Myometrial cell (primary cell): ENCODE results near the gene SMIM22. TPM values are rescaled to one million over a fixed set of nuclear protein-coding genes. Genes with fewer than 3 reads are reported as not detected.

Experiments used
- total RNA-seq: library from RNA; depleted of rRNA; stranded (reverse); fragments of >200 nt; gene quantifications from 2 replicates; pipeline ENCODE4 v1.2.3, GENCODE V29; 2015

SMIM22 gene
- not detected in 2 replicates for total RNA-seq

GRCh38 chr16:4795181-4795827, at the start of gene SMIM22:
Gene SMIM22, plus strand, starts transcription at chr16:4795369. Its CDS starts 366 bp downstream, at chr16:4795735.

GRCh38 chr16:4766875-4767628, 28.1 kb upstream of the SMIM22 start, which contains the start of gene ZNF500:
Gene ZNF500, minus strand, starts transcription at chr16:4767162. Its CDS starts 1,184 bp downstream, at chr16:4765978.

GRCh38 chr16:4787627-4788482, 7.3 kb upstream of the SMIM22 start, which contains the start of gene SEPTIN12:
Gene SEPTIN12, minus strand, starts transcription at chr16:4788345. Its CDS starts 700 bp downstream, at chr16:4787645.

GRCh38 chr16:4801962-4802658, 6.9 kb downstream of the SMIM22 start, which contains the start of gene ROGDI:
Gene ROGDI, minus strand, starts transcription at chr16:4802633. Its CDS starts 62 bp downstream, at chr16:4802571.

Other genes starting within 250 kb of the SMIM22 start
- gene C16orf96, start 239.0 kb upstream of the SMIM22 start, total RNA-seq, result not detected in 2 replicates
- gene UBALD1, start 180.5 kb upstream of the SMIM22 start, total RNA-seq, result 2.3 and 6.0 TPM in 2 replicates
- gene MGRN1, start 170.5 kb upstream of the SMIM22 start, total RNA-seq, result 31.4 and 37.7 TPM in 2 replicates
- 42.5 and 43.0 TPM in 2 replicates for gene NUDT16L1, start 101.8 kb upstream of the SMIM22 start, total RNA-seq
- gene ANKS3, start 61.1 kb upstream of the SMIM22 start, total RNA-seq, result 5.7 and 17.3 TPM in 2 replicates
- 0.35 and 2.6 TPM in 2 replicates for gene DNAAF8, start 60.8 kb upstream of the SMIM22 start, total RNA-seq
- gene ZNF500, start 28.2 kb upstream of the SMIM22 start, total RNA-seq, result 8.6 and 10.3 TPM in 2 replicates
- gene SEPTIN12, start 7.0 kb upstream of the SMIM22 start, total RNA-seq, result not detected in 2 replicates
- gene ROGDI, start 7.3 kb downstream of the SMIM22 start, total RNA-seq, result 21.3 and 38.1 TPM in 2 replicates
- gene GLYR1, start 51.9 kb downstream of the SMIM22 start, total RNA-seq, result 32.8 and 33.2 TPM in 2 replicates
- 13.8 and 18.6 TPM in 2 replicates for gene UBN1, start 52.1 kb downstream of the SMIM22 start, total RNA-seq
- under 0.01 and 0.18 TPM in 2 replicates for gene PPL, start 141.8 kb downstream of the SMIM22 start, total RNA-seq
- gene SEC14L5, start 163.0 kb downstream of the SMIM22 start, total RNA-seq, result 0.18 TPM in 1 of 2 replicates, not detected in the other
- gene NAGPA, start 238.6 kb downstream of the SMIM22 start, total RNA-seq, result 32.1 and 48.4 TPM in 2 replicates